Coronary artery (tissue), 2 donors: Measurements from ENCODE around the gene EYA2.
"Not testable (repeated sequence)": the region's sequence is repeated elsewhere in the genome, so short reads cannot be mapped to it uniquely, and the experiment has no call there.

Experiments
- DNase-seq: peaks from one replicate; pipeline ENCODE4 v3.0.0-alpha.2; 2017; ENCODE audit warnings: low spot score
- H3K27ac ChIP-seq, 2 donors: fragments of 200-600 bp; sonication (generic); one replicate each; pipeline ENCODE4 v1.5.1; 2016 to 2019
- H3K4me3 ChIP-seq: fragments of 200-600 bp; sonication (generic); 2 replicates; pipeline ENCODE4 v1.5.1; 2016; ENCODE audit warnings: mild to moderate bottlenecking, moderate library complexity
- TF ChIP-seq, protein P1 (sequence below): fragments of 200-600 bp; sonication (generic); IDR thresholded peaks from one replicate; pipeline ENCODE4 v1.5.1; 2019; ENCODE audit warnings: antibody characterized with exemption

Gene EYA2

DNA sequence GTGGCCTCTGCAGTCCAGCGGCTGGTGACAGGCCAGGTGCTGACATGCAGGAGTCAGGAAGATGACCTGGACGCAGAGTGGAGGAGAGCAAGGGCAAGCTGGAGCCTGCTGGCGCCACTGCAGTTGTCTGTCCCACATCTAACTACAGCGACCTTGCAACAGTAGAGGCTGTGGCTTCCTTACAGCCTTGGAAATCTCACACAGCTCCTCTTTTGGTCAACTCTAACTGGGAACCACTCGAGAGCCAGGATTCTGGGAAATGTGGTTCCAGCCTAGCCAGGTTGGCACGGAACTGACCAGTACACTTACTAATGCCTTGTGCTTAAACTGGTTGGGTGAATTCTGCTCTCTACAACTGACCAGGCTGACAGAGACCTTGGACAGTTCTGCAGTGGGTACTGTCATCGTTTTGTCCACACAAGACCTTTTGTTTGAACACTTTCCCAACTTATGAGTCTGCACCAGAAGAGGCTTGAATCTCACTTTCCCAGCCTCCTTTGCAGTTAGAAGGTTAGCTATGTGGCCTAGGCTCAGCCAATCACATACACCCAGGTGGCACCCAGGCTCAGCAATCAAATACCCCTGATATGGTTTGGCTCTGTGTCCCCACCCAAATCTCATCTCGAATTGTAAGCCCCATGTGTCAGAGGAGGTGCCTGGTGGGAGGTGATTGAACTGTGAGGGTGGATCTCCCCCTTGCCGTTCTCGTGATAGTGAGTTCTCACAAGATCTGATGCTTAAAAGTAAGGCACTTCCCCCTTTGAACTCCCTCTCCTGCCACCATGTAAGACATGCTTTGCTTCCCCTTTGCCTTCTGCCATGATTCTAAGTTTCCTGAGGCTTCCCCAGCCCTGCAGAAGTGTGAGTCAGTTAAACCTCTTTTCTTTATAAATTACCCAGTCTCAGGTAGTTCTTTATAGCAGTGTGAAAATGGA, 308.4 kb downstream of the EYA2 start:
- no peak for DNase-seq

DNA sequence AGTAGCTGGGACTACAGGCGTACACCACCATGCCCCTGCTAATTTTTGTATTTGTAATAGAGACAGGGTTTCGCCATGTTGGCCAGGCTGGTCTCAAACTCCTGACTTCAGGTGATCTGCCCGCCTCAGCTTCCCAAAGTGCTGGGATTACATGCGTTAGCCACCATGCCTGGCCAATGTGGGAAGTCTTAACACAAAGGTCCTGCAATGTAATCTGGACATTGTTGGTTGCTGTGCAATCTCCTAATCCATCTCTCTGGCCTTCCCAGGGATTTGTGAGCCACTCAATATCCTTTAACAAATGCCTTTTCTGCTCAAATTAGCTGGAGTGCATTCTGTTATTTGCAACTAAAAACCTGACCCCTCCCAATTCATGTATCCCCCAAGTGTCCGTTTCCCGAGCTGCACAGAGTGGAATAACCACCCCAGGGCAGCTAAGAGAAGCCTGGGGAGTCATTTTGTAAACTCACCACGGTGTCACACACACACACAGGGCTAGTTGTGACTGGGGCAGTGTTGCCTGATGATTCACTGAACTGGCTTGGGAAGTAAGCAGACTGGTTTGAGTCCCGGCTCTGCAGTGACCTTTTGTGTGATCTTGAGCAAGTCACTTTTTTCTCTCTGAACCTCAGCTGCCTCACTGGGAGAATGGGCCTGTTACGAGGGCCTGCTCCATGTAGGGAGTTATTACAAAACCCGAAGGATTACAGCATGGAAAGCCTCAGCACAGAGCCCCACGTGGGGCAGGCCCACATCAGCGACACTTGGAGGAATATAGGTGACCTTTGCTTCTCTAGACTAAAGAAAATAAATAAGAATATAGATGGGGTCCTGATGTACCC, 309.6 kb downstream of the EYA2 start:
- no peak for DNase-seq
- TF ChIP-seq, protein P1, sequence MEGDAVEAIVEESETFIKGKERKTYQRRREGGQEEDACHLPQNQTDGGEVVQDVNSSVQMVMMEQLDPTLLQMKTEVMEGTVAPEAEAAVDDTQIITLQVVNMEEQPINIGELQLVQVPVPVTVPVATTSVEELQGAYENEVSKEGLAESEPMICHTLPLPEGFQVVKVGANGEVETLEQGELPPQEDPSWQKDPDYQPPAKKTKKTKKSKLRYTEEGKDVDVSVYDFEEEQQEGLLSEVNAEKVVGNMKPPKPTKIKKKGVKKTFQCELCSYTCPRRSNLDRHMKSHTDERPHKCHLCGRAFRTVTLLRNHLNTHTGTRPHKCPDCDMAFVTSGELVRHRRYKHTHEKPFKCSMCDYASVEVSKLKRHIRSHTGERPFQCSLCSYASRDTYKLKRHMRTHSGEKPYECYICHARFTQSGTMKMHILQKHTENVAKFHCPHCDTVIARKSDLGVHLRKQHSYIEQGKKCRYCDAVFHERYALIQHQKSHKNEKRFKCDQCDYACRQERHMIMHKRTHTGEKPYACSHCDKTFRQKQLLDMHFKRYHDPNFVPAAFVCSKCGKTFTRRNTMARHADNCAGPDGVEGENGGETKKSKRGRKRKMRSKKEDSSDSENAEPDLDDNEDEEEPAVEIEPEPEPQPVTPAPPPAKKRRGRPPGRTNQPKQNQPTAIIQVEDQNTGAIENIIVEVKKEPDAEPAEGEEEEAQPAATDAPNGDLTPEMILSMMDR: no peak
- H3K4me3 ChIP-seq: no peak overlapping the region
- H3K27ac ChIP-seq: no peak overlapping the region

More for the DNA sequence above, 308.4 kb downstream of the EYA2 start:
- H3K27ac ChIP-seq: no peak overlapping the region
- H3K4me3 ChIP-seq: no peak overlapping the region
- TF ChIP-seq, protein P1: no peak

DNA sequence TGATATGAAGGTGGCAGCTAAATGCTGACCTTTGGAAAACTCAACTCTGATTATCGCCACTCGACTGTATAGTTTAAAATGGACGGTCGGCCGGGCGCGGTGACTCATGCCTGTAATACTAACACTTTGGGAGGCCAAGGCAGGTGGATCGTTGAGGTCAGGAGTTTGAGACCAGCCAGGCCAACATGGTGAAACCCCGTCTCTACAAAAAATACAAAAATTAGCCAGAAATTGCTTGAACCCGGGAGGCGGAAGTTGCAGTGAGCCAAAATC, 310.1 kb downstream of the EYA2 start:
- not testable (repeated sequence) for H3K4me3 ChIP-seq, DNase-seq, H3K27ac ChIP-seq

DNA sequence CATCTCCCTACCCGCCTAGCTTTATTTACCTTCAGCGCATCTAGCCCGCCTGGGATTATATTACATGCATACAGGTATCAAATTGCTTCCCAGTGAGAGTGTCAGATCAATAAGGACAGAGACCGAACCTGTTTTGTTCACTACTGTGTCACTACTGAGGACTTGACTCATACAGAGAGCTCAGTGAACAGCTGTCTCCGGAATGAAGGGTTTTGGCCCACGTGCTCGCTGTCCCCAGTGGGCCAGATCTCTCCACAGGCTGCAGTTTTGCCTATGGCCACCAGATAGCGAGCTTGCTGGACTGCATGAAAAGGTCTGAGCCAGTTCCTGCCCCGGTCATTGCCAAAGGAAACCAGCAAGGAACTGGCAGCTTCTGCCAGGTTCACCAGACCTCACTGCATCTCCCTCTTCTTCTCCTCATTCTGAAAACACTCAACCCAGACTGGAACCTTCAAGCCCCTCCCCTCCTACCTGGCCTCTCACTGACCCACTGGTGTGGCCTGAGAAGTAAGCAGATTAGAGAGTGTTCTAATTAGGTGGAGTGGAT, 311.0 kb downstream of the EYA2 start:
- H3K27ac ChIP-seq: no peak overlapping the region
- no peak overlapping the region for H3K4me3 ChIP-seq
- DNase-seq: no peak
- TF ChIP-seq, protein P1: peak; percentile 25

DNA sequence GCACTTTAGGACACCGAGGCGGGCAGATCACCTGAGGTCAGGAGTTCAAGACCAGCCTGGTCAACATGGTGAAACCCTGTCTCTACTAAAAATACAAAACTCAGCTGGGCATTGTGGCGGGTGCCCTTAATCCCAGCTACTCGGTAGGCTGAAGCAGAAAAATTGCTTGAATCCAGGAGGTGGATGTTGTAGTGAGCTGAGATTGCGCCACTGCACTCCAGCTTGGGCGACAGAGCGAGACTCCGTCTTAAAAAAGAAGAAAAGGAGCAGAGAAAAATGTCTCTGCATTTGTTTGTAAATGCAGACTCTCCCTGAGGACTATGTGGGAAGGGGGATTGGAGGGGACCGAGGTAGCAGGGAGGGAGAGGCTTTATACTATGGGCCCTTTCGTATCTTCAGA, 311.9 kb downstream of the EYA2 start:
- not testable (repeated sequence) for H3K4me3 ChIP-seq, DNase-seq, H3K27ac ChIP-seq

DNA sequence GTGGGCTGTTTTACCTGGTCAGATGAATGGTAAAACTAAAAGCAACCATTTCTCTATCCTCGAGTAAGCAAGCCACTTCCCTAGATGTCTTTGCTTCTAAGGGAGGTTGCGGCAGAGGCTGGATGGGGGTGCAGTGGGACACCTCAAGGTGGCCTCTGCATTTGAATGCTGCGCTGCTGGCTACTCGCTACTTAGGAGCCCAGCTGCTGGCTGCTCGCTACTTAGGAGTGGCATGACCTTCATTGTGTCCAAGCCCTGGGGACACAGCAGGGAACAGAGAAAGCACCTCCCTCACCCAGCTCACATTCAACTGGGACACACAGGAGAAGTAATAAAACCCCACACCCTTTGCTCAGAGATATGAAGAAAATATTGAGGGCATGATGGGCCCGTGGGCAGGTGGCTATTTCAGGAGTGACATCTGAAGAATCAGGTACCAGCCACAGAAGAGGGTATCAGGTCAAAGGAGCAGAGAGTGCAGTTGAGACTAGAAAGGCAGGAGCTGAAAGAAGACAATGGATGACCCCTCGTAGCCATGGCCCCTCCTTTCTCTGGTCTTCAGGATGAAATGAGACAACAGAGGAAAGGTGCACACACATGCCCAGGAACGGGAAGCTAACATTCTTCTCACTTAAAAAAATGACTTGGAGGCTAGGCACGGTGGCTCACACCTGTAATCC, 312.5 kb downstream of the EYA2 start:
- TF ChIP-seq, protein P1: no peak
- H3K4me3 ChIP-seq: no peak overlapping the region
- no peak overlapping the region for H3K27ac ChIP-seq
- DNase-seq: no peak

DNA sequence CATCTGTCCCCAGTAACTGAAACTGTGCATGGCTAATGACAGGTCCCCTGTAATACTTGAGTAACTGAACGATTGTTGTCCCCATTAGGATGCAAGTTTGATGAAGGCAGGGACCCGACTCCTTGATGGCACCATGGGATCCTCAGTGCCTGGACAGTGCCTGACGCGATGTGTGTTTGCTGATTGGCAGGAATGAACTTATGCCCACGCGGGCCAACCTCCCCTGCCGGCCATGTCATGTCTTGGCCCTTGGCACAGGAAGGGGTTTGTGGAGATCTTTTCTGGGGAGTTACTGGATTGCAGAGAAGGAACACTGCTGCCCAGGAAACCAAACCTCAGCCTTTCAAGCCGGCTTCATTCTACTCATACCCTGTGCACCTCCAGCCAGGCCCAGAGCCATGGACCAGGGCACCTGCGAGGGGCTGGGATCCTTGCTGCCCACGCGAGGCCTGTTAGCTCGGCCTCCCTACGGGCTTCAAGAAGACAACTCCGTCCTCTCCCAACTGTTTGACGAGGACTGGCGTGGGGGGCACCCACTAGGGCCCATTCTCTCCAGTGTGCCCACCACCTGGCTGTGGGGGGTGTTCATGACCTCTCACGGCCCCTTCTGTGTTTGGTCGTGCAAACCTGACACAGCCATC, 314.0 kb downstream of the EYA2 start:
- DNase-seq: no peak
- Histone ChIP-seq H3K27ac (no peak overlapping the region), H3K4me3 (no peak overlapping the region)

More for the DNA sequence above, 314.0 kb downstream of the EYA2 start:
- TF ChIP-seq, protein P1: no peak
